Fibroblast of pulmonary artery (primary cell): ENCODE data around the gene ATP6V0E1.

Experiments used
- DNase-seq: peaks from one replicate; pipeline ENCODE4 v3.0.0-alpha.2; 2010; ENCODE audit warnings: low read depth
- H3K4me3 ChIP-seq: replicated peaks from 2 replicates; pipeline ENCODE4 v1.5.1; 2011; ENCODE audit warnings: low read depth, mild to moderate bottlenecking, control low read depth, low read length, moderate library complexity
- TF ChIP-seq, protein P1 (sequence below): IDR thresholded peaks from 2 replicates; pipeline ENCODE4 v1.5.1; 2011; ENCODE audit warnings: mild to moderate bottlenecking, control low read depth, low read length, inconsistent platforms; ENCODE audit errors: missing control alignments

ATP6V0E1 gene

DNA sequence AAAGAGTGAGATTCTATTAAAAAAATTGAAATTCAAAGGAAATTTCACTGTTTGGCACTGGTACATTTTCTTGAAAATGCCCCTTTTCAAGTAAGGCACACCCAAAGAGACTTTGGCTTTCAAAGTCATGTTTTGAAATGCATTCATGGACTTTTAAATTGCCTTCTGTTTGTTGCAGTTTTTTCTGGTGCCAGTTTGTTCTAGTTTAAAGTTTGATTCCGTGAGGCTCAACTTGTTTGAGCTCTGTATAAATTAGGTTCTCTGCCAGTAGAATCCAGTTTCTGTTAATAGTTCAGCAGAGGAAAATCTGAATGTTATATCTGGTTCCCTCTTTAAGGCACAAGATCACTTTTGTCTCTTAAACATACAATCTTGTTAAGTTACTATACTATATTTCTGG, 16.4 kb downstream of the ATP6V0E1 start:
- no peak for DNase-seq
- TF ChIP-seq, protein P1, sequence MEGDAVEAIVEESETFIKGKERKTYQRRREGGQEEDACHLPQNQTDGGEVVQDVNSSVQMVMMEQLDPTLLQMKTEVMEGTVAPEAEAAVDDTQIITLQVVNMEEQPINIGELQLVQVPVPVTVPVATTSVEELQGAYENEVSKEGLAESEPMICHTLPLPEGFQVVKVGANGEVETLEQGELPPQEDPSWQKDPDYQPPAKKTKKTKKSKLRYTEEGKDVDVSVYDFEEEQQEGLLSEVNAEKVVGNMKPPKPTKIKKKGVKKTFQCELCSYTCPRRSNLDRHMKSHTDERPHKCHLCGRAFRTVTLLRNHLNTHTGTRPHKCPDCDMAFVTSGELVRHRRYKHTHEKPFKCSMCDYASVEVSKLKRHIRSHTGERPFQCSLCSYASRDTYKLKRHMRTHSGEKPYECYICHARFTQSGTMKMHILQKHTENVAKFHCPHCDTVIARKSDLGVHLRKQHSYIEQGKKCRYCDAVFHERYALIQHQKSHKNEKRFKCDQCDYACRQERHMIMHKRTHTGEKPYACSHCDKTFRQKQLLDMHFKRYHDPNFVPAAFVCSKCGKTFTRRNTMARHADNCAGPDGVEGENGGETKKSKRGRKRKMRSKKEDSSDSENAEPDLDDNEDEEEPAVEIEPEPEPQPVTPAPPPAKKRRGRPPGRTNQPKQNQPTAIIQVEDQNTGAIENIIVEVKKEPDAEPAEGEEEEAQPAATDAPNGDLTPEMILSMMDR, result no peak
- no peak overlapping the region for H3K4me3 ChIP-seq

DNA sequence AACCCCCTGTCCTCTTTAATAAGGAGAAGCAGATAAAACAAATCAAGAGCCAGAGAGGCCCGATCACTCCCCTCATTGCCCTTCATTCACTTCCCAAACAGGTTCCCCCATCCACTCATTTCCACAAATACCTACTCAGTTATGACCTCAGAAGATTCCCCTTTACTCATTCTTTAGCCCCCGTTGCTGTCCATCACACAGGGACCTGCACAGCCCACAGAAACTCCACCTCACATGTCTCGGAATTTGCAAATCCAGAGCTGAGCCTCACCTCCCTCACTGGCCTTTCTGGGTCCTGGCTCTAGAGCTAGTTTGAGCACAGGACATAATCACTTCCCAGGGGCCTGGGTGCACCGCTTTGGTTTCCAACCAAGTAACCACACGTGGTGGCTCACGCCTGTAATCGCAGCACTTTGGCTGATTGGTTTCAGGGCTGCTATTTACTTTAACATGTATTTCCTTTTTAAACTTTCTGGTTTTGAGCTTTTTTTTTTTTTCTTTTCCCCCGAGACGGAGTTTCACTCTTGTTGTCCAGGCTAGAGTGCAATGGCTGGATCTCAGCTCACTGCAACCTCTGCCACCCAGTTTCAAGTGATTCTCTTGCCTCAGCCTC, 17.8 kb downstream of the ATP6V0E1 start:
- no peak overlapping the region for H3K4me3 ChIP-seq
- TF ChIP-seq, protein P1, result no peak
- no peak for DNase-seq

DNA sequence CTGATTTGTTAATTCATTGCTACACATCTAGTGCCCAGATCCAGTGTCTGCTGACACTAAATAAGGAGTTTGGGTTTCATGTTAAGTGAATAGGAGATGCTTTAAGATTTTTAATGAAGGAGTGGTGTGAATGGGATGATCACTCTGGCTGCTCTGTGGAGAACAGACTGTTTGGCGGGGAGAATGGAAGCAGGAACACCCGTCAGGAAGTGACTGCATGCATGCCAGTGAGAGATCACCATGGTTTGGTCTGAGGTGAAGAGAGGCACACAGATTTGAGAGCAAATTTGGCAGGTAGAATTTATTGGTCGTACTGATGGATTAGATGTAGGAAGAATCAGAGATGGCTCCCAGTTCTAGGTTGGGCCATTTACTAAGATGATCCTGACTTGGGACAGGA, 19.8 kb downstream of the ATP6V0E1 start:
- no peak overlapping the region for H3K4me3 ChIP-seq
- DNase-seq, result no peak
- TF ChIP-seq, protein P1, result no peak

DNA sequence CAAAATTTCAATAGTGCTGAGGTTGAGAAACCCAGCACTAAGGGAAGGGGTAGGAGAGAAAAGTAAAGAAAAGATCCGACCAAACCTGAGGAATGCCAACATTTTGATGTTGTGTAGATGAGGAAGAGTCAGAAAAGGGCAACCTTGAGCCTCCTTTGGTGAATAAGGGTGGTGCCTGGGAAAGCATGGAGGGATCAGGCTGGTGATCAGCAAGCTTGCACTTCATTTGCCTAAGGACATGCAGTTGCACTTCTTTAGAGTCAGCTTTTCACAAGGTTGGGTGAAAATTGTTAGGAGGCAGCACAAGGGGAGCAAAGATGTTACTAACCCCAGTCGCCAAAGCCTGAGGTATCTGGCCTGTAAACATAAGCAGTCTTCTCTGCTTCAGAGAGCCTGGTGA, 20.4 kb downstream of the ATP6V0E1 start:
- no peak overlapping the region for H3K4me3 ChIP-seq
- TF ChIP-seq, protein P1, result no peak
- DNase-seq, result no peak

DNA sequence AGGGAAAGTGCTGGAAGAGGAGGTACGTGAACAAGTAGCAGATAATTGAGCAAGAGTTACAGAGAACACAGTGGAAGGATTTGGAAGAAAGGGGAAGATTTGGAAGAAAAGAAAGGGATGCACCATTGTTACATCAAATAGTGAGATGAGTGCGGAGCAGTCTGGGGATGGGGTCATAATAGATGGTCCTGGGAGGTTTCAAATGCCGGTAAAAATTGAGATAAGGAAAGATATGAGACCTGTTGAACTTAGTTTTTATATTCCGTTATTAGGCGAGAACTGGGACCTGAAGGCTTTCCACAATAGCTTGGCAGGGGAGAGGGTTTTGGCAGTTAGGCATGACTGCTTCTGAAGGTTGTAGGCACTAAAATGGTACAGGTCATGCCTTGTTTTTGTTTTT, 20.9 kb downstream of the ATP6V0E1 start:
- H3K4me3 ChIP-seq, result no peak overlapping the region
- no peak for DNase-seq
- TF ChIP-seq, protein P1, result no peak

DNA sequence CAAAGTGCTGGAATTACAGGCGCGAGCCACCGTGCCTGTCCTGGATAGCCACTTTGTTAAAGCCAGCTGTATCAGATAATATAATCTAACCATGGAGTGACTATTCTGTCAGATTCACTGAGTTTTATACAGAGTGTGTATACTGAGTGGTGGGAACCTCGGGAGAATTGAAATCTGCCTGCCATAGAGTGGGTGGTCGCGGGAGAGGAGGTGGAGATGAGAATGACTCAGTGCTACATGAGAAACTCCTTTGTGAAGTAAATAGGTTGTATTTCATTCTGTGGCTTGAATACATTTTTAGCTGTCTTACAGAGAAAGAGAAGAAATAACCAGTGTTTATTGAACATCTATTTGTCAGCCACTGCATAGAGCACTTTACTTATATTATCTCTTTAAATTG, 26.4 kb downstream of the ATP6V0E1 start:
- DNase-seq, result no peak
- no peak overlapping the region for H3K4me3 ChIP-seq
- TF ChIP-seq, protein P1, result no peak

DNA sequence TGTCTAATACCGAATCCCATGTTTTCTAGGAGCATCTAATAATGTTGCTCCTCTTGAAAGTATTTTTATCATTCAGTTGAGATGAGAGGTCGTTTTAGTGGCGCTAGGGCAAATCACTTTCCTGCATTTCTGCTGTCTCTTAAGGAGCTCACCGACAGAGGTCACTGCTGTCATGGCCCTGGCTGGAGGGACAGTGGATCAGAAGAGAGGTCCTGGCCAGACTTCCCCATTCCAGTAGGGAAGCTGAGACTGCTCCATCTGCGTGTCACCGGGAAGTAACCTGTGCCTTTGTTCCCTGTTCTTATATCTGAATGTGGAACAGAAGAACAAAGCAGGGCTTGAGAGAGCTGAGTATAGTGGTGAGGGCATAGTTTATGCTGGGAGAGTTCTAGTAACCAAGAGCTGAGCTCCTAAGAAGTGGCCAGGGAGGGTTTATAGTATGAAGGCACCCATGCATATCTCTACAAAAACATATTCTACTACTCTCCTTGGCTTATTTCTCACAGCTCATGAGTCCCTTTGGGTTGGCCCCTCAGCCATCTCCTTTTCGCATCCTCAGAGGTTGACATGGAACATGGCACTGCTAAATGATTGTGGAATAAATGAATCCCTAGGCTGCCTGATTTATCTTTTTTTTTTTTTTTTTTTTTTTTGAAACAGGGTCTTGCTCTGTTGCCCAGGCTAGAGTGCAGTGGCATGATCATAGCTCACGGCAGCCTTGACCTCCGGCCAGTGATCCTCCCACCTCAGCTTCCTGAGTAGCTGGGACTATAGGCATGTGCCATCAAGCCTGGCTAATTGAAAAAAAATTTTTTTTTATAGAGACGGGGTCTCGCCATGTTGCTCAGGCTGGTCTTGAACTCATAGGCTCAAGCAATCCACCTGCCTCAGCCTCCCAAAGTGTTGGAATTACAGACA, 27.2 kb downstream of the ATP6V0E1 start:
- TF ChIP-seq, protein P1, result peak; percentile 34
- no peak overlapping the region for H3K4me3 ChIP-seq
- DNase-seq, result peak; percentile 39
